ENCODE results near the gene YJEFN3.

Gene YJEFN3

DNA sequence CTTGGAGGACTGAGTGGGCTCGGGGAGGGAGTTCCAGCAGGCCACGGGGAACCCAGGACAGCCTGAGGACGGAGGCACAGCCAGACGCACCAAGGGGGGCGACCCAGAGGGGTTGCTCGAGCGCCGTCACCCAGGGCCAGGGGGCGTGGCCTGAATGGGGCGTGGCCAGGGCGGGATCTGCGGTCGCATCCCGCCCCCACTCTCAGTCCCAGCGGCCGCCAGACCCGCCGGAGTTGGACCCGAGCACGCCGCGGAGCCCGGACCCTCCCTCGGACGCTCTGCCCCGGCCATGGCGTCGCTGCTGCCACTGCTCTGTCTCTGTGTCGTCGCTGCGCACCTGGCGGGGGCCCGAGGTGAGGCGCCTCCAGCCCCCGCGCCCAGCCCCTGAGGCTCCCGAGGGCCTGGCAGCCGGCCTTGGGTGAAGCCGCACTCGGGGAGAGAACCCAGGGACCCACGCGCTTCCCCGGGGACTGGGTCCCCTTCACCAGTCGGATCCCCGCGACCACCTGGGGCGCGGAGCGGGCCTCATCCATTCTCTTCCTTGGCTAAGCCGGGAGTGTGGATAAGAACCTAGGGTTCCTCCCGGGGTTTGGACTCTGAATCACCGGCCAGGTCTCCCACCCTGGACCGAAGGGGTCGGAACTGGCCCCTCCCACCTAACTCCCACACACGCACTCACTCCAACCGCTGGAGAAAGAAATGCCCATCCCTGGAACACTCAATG lies 9.5 kb downstream of the YJEFN3 start, which contains the start of gene CILP2:
CILP2 (plus strand) TSS at position 205 of the 724 bp plus-strand sequence; CDS start at position 290, 85 bp downstream.
- no peak for DNase-seq (ENCODE audit: low read depth in 2 of 2)

DNA sequence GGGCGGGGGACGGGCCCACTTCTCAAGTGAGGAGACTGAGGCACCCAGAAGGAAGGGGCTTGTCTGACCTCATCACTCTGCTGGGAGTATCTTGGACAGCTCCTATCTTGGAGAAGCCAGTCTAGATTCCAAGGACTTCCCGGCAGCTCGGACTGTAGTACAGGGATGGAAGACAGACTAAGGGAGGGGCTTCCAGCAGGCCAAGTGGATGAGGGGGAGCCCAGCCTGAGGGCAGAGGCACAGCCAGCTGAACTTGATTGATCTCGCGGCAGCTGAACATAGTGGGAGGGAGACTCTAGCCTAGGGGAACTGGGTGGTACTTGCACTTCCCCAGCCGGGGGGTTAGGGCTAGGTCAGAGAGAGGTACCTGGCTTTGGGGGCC lies 10.1 kb downstream of the YJEFN3 start:
- no peak for DNase-seq (ENCODE audit: low read depth in 2 of 2)

DNA sequence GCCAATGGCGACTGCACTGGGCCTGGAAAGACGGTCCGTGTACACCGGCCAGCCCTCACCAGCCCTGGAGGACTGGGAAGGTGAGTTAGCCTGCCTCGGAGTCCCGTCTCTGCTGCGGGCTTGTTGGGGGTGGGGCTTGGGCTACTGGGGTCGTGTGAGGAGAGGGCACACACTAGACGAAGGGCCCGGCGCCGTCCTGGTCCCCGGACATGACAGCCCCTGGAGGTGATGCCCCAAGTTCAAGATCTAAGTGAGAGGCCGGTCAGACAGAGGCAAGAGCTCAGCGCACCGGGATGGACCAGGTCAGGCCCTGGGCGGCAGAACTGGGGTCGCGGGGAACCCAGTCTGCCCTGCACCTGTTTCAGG lies 11.0 kb downstream of the YJEFN3 start:
- DNase-seq (ENCODE audit: low read depth in 2 of 2), result no peak

DNA sequence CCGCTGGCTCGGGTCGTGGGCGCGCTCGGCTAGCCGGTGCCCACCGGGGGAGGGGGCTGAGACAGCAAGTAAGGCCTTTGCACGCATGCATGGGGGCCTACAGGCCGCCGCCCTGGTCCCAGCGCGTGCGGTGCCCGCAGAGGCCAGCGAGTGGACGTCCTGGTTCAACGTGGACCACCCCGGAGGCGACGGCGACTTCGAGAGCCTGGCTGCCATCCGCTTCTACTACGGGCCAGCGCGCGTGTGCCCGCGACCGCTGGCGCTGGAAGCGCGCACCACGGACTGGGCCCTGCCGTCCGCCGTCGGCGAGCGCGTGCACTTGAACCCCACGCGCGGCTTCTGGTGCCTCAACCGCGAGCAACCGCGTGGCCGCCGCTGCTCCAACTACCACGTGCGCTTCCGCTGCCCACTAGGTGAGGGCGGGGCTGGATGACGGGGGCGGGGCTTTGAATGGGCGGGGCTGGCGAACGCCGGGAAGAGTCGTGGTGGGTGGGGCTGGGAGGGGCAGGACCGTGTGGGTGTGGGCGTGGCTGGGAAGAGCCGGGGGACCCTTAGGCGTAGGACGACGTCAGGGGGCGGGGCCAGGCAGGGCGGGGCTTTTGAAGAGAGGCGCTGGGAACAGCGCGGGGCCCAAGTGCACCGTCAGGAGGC lies 11.5 kb downstream of the YJEFN3 start:
- DNase-seq (ENCODE audit: low read depth in 2 of 2), result peak; percentile 31 to 34

DNA sequence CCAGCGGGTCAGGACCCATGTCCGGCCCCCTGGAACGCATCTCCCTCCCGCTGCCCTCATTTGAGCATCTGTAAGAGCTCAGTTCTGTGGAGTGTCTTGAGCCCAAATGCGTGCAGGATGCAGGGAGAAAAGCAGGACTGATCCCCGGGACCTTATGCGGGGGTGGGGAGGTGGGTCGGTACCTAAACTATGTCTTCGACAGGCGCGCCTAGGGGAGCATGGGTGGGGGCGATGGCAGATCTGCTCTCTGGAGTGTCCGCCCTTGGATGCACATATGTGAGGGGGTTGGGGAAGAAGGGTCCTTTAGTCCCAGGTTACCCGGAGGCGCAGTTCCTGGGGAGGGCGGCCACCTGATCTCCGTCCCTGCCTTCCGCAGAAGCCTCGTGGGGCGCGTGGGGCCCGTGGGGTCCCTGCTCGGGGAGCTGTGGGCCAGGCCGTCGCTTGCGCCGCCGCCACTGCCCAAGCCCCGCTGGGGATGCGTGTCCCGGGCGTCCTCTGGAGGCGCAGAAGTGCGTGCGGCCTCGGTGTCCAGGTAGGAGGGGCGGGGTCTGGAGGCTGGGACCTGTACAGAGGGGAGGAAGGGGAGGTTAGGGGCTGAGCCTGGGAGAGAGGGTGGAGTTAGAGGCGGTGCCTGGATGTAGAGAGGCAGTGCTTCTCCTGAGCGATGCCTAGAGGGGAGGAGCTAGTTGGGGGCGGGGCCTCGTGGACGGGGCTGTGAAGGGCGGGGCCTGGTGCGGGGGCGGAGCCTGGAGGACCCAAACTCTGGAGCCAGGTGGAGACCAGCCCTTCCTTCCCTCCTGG lies 12.2 kb downstream of the YJEFN3 start:
- DNase-seq (ENCODE audit: low read depth in 2 of 2), result no peak

DNA sequence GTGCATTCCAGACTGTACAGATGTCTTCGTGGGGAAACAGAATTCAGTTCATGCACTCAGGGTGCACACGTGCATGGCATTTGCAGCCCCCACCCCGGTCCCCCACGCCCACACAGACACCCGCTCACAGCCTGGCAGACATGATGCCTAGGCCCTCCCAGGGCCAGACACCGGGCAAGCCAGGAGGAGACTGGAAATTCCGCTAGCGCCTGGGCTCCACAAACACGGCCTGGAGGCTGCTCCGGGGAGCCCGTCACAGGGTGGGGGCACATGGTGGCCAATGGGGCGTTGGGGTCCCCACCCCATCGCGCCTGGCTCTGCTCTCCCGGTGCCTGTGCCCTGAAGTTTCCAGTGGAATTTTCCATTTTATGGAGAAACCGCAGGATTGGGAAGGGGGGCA lies 12.9 kb downstream of the YJEFN3 start:
- DNase-seq (ENCODE audit: low read depth in 2 of 2), result no peak

DNA sequence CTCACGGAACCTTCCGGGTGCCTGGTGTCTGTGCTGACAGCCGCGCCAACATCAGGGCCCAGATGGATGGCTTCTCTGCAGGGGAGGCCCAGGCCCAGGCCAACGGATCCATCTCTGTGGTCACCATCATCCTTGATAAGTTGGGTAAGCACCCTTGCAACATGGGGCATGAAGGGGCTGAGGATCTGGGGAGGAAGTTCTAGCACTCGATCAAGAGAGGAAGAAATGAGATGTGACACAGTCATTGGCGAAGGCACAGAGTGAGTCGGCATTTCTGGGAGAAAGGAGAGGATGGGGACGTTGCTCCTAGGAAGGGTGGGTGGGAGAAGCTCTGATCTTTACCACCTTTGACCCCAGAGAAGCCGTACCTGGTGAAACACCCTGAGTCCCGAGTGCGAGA lies 13.8 kb downstream of the YJEFN3 start:
- no peak for DNase-seq (ENCODE audit: low read depth in 2 of 2)

DNA sequence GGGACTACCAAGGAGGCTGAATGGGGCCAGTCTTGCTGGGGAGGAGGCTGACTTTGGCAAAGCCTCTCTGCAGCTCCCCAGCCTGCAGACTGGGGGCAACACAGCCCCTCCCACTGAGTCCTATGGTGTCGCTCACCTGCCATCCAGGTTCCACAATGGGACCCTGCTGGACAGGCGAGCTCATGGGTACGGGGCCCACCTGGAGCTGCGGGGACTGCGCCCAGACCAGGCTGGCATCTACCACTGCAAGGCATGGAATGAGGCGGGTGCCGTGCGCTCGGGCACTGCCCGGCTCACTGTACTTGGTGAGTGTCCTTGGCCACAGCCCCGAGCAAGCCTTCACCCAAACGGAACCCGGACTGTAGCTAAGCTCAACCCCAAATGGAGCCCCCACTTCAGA lies 14.4 kb downstream of the YJEFN3 start:
- DNase-seq (ENCODE audit: low read depth in 2 of 2), result no peak

DNA sequence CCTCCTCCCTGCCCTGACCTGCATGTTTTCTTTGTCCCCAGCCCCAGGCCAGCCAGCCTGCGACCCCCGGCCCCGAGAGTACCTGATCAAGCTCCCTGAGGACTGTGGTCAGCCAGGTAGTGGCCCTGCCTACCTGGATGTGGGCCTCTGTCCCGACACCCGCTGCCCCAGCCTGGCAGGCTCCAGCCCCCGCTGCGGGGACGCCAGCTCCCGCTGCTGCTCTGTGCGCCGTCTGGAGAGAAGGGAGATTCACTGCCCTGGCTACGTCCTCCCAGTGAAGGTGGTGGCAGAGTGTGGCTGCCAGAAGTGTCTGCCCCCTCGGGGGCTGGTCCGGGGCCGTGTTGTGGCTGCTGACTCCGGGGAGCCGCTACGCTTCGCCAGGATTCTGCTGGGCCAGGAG lies 14.9 kb downstream of the YJEFN3 start:
- DNase-seq (ENCODE audit: low read depth in 2 of 2), result no peak

DNA sequence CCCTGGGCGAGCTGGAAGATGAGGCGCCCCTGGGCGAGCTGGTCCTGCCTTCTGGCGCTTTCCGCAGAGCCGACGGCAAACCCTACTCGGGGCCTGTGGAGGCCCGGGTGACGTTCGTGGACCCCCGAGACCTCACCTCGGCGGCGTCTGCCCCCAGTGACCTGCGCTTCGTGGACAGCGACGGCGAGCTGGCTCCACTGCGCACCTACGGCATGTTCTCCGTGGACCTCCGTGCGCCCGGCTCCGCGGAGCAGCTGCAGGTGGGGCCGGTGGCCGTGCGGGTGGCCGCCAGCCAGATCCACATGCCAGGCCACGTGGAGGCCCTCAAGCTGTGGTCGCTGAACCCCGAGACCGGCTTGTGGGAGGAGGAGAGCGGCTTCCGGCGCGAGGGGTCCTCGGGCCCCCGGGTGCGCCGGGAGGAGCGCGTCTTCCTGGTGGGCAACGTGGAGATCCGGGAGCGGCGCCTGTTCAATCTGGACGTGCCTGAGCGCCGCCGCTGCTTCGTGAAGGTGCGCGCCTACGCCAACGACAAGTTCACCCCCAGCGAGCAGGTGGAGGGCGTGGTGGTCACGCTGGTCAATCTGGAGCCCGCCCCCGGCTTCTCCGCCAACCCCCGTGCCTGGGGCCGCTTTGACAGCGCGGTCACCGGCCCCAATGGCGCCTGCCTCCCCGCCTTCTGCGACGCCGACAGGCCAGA lies 15.7 kb downstream of the YJEFN3 start:
- no peak for DNase-seq (ENCODE audit: low read depth in 2 of 2)

DNA sequence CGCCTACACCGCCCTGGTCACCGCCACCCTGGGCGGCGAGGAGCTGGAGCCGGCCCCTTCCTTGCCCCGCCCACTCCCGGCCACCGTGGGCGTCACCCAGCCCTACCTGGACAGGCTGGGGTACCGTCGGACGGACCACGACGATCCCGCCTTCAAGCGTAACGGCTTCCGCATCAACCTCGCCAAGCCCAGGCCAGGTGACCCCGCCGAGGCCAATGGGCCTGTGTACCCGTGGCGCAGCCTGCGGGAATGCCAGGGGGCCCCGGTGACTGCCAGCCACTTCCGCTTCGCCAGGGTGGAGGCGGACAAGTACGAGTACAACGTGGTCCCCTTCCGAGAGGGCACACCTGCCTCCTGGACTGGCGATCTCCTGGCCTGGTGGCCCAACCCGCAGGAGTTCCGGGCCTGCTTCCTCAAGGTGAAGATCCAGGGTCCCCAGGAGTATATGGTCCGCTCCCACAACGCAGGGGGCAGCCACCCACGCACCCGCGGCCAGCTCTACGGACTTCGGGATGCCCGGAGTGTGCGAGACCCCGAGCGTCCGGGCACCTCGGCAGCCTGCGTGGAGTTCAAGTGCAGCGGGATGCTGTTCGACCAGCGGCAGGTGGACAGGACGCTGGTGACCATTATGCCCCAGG lies 16.4 kb downstream of the YJEFN3 start:
- no peak for DNase-seq (ENCODE audit: low read depth in 2 of 2)

DNA sequence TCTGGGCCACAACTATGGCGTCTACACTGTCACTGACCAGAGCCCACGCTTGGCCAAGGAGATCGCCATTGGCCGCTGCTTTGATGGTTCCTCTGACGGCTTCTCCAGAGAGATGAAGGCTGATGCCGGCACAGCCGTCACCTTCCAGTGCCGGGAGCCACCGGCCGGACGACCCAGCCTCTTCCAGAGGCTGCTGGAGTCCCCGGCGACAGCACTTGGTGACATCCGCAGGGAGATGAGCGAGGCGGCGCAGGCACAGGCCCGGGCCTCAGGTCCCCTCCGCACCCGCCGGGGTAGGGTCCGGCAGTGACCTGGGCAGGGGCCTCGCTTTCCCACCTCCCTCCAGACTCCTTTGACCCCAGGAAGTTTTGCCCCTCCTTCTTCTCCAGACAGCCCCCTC lies 17.0 kb downstream of the YJEFN3 start:
- DNase-seq (ENCODE audit: low read depth in 2 of 2), result no peak

DNA sequence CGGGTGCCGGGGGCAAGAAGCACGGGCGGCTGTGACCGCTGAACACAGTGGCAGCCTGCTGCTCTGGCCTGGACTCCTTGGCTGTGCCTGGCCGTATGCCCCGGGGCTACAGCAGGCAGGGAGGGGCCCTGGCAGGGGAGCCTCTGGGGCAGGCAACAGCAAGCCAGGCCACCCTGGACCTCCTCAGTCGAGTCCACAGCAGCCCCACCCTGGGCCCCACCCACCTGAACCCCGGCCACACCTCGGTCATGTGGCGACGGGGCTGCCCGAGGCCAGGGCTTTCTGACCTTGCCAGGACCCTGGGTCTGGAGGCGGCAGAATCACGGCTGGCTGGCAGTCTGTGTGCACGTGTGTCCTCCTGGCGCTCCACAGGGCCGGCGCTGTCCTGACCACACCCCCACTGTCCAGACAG lies 18.0 kb downstream of the YJEFN3 start:
- no peak for DNase-seq (ENCODE audit: low read depth in 2 of 2)

DNA sequence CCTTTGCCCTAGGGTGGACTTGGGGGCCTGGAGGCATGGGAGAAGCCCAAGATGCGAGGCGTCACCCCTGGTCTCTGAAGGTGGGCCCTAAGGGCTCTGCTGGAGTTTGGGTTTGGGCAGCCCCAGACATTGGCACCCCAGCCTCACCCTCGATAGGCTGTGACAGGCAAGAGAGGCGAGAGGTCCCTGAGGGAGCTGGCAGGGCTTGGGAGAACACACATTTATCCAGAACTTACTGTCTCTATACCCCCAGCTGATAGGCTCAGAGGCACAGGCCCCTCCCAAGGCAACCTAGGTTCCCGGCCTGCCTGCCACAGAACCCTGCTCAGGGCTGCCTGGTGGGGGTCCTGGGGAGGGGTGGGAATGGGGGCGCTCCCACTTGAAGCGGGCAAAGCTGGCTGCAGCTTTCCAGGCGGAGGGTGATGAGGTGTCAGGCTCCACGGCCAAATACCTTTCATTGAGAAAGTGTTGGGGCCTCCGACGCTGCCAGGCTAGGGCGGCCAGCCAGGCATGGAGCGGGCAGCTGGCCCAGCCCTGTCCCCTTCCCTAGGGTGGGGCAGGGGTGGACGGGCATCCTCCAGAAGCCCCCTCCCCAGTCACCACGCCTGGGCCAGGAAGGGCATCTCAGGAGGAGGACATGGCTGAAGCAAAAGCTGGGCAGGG lies 19.1 kb downstream of the YJEFN3 start:
- DNase-seq (ENCODE audit: low read depth in 2 of 2), result no peak

DNA sequence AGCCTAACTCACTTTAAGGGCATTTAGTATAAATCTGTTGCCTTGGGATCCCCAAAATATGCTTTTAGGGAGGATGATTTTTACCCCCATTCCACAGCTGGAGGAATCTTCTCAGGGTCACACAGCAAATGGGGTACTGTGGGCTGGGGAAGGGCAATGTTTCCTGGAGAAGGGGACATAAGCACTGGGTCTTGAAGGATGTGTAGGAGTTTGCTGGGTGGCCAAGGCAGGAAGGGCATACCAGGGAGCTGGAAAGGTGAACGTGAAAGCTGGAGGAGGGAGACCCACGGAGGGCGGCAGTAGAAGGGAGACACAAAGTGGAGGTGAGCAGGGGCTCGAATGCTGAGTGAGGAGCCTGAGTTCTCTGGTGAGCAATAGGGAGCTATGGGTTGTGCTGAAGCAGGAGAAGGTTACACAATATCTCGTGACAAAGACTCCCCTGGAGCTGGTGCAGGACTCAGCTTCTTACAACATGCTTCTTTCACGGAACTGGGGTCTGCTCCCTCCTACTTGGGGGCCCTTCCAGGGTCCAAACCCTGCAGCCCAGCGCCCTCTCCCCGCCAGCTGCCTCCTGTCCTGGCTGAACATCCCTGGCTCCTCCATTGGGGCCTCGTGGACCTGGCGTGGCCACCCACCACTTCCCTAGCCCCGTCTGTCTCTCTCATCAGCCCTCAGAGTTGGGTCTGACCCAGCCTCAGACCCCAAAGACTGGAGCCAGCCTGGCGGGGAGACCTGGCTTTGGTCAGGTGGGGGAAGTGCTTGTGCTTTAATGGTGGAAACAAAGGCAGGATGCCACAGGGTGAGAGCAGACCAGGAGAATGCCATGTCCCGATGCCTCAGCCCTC lies 20.4 kb downstream of the YJEFN3 start:
- no peak for DNase-seq (ENCODE audit: low read depth in 2 of 2)

DNA sequence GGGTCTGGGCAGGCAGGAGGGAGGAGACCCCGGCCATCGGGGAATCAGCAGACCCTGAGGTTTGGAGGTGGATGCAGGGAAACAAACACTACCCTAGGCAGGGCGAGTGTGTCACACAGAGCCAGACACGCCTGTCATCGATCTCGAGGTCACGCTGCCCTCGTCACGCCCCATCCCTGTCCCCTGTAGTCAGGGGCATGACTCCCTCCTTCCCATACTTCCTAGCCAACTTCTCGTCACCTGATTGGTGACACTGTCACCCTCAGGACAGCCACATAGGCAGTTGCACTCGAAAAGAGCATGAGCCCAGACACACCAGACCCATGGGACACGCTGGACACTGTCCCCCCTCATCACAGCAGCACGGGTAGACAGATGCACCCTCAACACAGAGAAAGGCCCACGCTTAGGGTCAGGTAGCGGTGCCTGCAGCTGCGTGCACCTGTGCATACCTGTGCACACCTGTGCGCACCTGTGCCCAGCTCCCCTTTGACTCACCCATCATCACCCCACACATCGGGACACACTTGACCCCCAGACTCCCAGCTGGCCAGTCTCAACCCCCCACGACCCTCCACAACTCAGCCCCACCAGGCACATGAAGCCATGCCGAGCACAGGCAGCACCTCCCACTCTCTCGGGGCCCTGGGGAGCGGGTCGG lies 21.2 kb downstream of the YJEFN3 start:
- DNase-seq (ENCODE audit: low read depth in 2 of 2), result no peak

DNA sequence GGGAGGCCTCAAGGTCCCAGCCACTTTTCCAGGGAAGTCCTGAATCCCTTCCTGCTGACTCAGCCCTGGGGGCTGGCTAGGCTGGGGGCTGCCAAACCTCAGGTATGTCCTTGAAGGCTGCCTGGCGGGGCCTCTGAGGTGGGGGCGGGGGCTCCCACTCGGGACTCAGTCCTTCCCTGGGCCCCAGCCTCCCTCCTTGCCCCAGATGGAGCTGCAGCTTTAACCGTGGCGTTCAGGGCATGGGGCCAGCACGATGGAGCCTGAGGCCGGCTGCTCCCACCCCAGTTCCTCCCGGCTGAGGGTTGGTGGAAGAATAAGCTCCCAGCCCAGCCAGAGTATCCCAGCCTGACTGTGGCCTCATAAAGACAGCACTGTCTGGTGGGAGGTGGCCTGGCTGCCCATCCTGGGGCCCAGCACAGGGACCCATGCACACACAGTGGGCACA lies 21.8 kb downstream of the YJEFN3 start:
- peak; percentile 74 to 75 for DNase-seq (ENCODE audit: low read depth in 2 of 2)

DNA sequence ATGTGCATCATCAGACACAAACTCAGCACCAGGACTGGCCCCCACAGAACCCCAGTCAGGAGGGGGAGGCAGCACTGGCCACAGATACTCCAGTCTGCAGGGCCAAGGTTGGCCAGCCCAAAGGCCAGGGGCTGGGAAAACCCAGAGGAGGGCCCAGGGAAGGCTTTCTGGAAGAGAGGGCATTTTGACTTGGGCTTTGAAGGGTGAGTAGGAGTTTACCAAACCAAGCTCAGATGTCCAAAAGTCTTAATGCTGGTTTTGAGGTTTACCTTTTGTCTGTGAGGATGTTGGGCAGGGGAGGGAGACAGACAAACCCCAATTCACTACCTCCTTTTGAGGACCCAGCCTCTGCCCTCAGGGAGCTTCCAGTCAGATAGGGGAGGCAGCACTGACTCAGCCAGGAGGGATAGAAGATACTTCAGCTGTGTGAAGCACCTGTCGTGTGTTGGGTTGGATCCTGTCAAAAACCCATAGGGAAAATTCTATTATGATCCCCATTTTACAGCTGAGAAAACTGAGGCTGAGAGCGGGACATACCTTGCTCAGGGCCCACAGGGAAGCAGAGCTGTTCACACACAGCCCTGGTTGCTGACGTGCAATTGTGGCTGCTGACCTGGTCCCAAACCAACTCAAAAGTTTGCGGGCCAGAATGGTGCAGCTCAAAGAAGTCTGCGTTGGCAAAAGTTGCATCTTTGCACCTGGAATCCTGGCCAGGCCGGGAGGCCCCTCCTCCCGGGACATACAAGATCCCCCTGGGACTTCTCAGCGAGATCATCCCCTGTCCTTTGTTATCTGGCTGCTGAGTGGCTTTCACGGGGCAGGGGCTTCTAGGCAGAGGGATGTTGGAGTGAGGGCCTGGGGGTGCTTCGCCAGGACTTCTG lies 22.5 kb downstream of the YJEFN3 start:
- no peak for DNase-seq (ENCODE audit: low read depth in 2 of 2)

DNA sequence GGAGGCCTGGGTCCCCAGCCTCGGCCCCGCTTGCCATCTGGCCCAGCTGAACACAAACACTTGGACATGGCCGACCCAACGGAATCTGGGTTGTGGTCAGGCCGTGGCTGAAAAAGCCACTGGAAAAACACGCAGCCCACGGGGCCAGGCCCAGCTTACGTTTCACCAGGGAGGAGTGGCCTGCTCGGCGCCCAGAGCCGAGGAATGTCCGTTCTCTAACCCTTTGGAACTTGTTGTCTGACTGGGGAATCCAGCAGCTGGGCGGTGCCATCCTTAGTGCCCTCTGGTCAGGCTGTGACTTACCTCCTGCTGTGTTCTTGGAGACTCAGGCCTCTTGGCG lies 23.1 kb downstream of the YJEFN3 start:
- no peak for DNase-seq (ENCODE audit: low read depth in 2 of 2)

All from fibroblast of skin of left biceps (primary cell).